HFF-Myc (cell line): ENCODE data around the gene INSL3.
"Not testable (repeated sequence)": the region's sequence is repeated elsewhere in the genome, so short reads cannot be mapped to it uniquely, and the experiment has no call there.

Experiments used
- DNase-seq: peaks from one replicate; pipeline ENCODE4 v3.0.0-alpha.2; 2011; ENCODE audit warnings: low read depth; ENCODE audit errors: extremely low read depth
- H3K4me3 ChIP-seq: replicated peaks from 2 replicates; pipeline ENCODE4 v1.5.1; 2011; ENCODE audit warnings: low read depth, mild to moderate bottlenecking, control low read depth, low read length
- CTCF ChIP-seq: IDR thresholded peaks from 2 replicates; pipeline ENCODE4 v1.5.1; 2012; ENCODE audit warnings: mild to moderate bottlenecking, low read depth, low read length, control low read depth; ENCODE audit errors: missing control alignments

The INSL3 gene

DNA sequence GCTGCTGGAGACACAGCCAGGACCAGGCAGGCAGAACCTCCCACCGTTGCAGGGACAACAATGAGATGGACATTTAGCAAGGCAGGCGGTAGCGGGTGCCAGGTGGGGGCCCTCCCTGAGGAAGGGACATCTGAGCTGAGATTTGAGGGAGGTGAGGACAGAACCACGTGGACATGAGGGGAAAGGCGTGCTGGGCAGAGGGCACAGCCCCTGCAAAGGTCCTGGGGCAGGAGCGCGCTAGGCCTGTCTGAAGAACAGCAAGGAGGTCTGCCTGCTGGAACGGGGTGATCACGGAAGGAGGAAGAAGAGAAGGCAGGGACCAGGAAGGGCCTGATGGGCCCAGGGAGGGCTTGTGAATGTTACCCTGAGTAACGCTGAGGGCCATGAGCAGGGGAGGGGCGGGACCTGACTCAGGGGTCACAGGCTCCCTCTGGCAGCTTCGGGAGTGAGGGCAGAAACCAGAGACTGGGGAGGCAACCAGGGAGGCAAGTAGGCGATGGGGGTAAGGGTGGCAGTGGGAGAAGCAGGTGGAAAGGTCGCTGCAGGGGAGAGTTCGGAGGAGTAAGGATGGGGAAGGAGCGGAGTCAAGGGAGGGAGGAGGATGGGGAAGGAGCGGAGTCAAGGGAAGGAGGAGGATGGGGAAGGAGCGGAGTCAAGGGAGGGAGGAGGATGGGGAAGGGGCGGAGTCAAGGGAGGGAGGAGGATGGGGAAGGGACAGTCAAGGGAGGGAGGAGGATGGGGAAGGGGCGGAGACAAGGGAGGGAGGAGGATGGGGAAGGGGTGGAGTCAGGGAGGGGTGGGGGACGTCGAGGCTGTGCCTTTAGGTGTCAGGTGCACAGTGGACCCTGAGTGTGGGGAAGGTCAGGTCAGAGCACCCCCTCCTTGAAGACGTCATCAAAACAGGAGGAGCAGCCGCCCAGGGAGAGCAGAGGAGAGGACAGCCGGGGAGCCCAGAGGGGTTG lies 42.1 kb downstream of the INSL3 start:
- DNase-seq: no peak
- TF ChIP-seq CTCF: no peak
- peak overlapping the region; percentile 24 for H3K4me3 ChIP-seq

GRCh38 chr19:17778251-17778967 lies 42.9 kb downstream of the INSL3 start:
- DNase-seq: no peak
- TF ChIP-seq CTCF: no peak
- peak overlapping the region; percentile 24 for H3K4me3 ChIP-seq

- not testable (repeated sequence) for H3K4me3 ChIP-seq, DNase-seq
Measured at GRCh38 chr19:17777840-17778239, 43.5 kb downstream of the INSL3 start.

DNA sequence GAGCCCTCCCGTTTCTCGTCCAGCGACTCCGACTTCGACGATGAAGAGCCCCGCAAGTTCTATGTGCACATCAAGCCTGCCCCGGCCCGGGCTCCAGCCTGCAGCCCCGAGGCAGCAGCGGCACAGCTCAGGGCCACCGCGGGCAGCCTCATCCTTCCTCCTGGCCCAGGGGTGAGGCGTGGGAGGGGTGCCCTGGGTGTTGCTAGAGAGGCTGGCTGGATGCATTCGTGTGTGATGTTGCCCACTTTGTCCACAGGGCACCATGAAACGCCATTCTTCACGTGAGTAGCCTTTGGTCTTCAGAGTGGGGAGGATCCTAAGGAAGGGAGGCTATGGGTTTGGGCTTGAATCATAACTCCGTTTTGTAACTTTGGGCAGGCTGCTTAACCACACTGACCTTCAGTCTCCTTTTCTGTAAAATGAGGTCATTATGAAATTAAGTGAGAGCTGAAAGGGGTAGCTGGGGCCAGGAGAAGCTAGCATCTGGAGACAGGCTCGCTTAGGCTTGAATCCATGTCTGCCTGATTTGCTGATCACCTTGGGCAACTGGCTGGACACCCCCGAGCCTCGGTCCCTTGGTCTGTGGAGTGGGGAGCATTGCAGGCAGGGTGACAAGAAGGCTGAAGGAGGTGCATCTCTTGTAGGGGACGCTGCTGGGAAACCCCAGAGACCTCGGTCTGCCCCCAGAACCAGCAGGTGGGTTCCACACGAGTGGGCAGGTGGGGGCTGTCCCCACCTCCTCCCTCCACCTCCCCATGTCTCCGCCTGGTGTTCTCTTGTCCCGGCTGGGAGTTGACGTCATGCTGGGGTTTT lies 45.1 kb downstream of the INSL3 start:
- no peak for TF ChIP-seq CTCF
- DNase-seq: no peak

GRCh38 chr19:17775245-17775927 lies 45.9 kb downstream of the INSL3 start:
- H3K4me3 ChIP-seq: no peak overlapping the region
- DNase-seq: no peak
- peak; percentile 76 for TF ChIP-seq CTCF

More for the DNA sequence above, 45.1 kb downstream of the INSL3 start:
- H3K4me3 ChIP-seq: no peak overlapping the region

- TF ChIP-seq CTCF: no peak
- no peak overlapping the region for H3K4me3 ChIP-seq
- DNase-seq: no peak
Measured at GRCh38 chr19:17772172-17772571, 49.1 kb downstream of the INSL3 start.
